Activated CD4-positive, alpha-beta T cell treated with anti-CD3 and anti-CD28 coated beads for 36 hours (primary cell): Measurements from ENCODE around the gene LRP2. TPM values are rescaled to one million over a fixed set of nuclear protein-coding genes. Genes with fewer than 3 reads are reported as not detected.
"Not testable (repeated sequence)": the region's sequence is repeated elsewhere in the genome, so short reads cannot be mapped to it uniquely, and the experiment has no call there.

Source experiments
- ATAC-seq: fragments of 200-7000 bp; cut with Tn5 transposase; one replicate; pipeline ENCODE4 v1.10.0; 2021; ENCODE audit warnings: mild to moderate bottlenecking, moderate library complexity
- CTCF ChIA-PET: fragments of 350-600 bp; sonication (Branson Sonifier 250); formaldehyde crosslinking; loops from one replicate; lab custom pipeline; 2021; ENCODE audit warnings: antibody characterized with exemption; lab: Charles Lee
- POLR2A ChIA-PET: fragments of 350-600 bp; sonication (Branson Sonifier 250); formaldehyde crosslinking; loops from one replicate; lab custom pipeline; 2021; ENCODE audit warnings: antibody characterized with exemption, inconsistent platforms; lab: Charles Lee
- DNase-seq: peaks from one replicate; pipeline ENCODE4 v3.0.0-alpha.2; 2020
- H3K27ac Mint-ChIP-seq: one replicate; pipeline ENCODE4 v1.8.0; 2021; ENCODE audit warnings: mixed read lengths
- H3K27me3 Mint-ChIP-seq: one replicate; pipeline ENCODE4 v1.8.0; 2021; ENCODE audit warnings: mixed read lengths
- H3K36me3 Mint-ChIP-seq: one replicate; pipeline ENCODE4 v1.8.0; 2021; ENCODE audit warnings: low read depth, mixed read lengths
- H3K4me1 Mint-ChIP-seq: one replicate; pipeline ENCODE4 v1.8.0; 2021; ENCODE audit warnings: mixed read lengths
- H3K4me3 Mint-ChIP-seq: one replicate; pipeline ENCODE4 v1.8.0; 2021; ENCODE audit warnings: mild to moderate bottlenecking, moderate library complexity, mixed read lengths
- H3K9me3 Mint-ChIP-seq: one replicate; pipeline ENCODE4 v1.8.0; 2021; ENCODE audit warnings: low read depth, mixed read lengths
- intact Hi-C, 2 experiments: fragments of 100-400 bp; cut with DNase I in 1 of 2; cut with micrococcal nuclease in 1 of 2; formaldehyde crosslinking; loops; one replicate each; pipeline versions ENCODE4 v1.14.2 to v1.15.1; 2022 to 2024; cut with DNase I, micrococcal nuclease
- total RNA-seq, 2 experiments: library from RNA; stranded (reverse); gene quantifications; one replicate each; pipeline ENCODE4 v1.2.3, GENCODE V29; 2021

Gene LRP2
- total RNA-seq, 2 experiments from 2014 or later = 1.9 to 3.0 TPM

DNA sequence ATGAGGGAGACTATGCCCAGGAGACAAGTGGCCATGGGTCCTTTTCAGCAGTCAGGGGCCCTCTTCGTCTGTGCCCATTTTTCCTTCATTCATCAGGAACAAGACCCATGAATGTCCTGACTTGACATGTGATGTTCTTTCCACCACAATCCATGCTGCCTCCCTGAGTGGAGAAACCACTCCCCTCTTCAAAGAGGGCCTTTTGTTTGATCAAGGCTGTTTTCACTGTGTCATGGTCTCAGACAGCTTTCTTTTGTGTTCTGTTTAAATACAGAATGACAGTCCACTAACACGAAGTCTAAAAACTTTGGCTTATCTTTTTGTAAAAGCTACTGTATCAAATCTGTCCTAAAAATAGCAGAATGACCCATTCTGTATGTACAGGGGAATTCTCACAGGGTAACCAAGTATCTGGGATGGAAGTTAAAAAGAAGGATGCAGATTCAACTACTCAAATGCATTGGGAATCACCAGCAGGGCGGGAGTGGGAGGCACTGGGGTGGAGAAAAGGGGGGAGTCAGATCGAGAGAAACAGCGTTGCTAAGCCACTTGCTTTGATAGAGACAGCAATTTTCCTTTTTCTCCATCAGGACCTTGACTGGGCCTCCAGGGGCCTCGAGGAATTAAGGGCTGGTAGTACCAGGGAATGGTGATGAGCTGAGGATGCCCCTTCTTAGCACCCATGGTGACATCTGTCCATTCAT lies 13.9 kb downstream of the LRP2 start:
- intact Hi-C loops = no loop called here
- no peak overlapping the region for H3K4me3 Mint-ChIP-seq
- no peaks in the 10 kb centered on the region for H3K9me3 Mint-ChIP-seq

DNA sequence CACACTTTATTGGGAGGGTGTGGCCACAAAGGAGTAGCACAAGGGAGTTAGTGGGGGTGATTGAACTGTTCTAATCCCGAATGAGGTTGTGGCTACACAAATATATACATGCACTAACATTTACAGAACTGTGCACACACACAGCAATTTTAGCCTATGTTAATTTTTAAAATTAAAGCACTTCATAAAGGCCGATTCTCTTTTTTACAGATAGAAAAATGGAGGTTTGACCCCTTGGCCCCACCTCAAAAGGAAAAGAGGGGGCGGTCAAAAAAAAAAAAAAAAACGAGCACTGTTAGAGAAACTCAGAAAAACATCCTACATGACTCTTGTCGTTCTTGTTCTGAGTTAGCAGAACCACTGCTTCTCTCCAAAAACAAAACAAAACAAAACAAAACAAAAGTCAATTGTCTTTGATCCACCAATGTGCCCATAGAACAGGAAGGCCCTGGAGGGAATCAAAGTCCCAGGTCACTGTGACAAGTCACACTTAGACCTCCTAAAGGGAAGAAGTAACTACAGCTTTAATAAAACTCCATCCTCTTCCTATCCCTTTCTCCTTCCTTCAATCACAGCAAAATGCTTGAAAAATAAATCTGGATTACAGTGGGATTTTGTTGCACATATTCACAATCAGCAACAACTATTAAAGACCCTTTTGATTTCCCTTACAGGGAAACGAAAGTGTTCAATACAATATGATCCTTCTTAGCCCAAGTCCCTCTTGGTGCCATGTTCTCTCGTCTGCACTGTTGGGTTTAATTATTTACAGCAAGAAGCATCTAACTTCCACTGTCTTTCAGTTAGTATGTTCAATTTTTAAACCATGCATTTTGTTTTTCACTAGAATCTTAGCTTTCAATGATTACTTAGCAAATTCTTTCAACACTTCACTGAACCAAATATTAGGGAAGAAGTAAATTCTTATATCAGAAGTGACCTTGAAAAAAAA lies 16.6 kb downstream of the LRP2 start:
- CTCF ChIA-PET = no interaction called here
- Mint-ChIP-seq H3K36me3 (no peaks in the 10 kb centered on the region), H3K4me3 (no peak overlapping the region), H3K27me3 (peaks cover 15% of the 10 kb centered on the region), H3K4me1 (no peaks in the 10 kb centered on the region), H3K9me3 (no peaks in the 10 kb centered on the region), H3K27ac (no peak overlapping the region)
- intact Hi-C loops = no loop called here
- no peak for DNase-seq
- no peak for ATAC-seq
- POLR2A ChIA-PET = no interaction called here

More for the DNA sequence above, 13.9 kb downstream of the LRP2 start:
- ChIA-PET CTCF (no interaction called here), POLR2A (no interaction called here)
- DNase-seq (no peak), ATAC-seq (no peak)
- Mint-ChIP-seq H3K27me3 (peaks cover 8% of the 10 kb centered on the region), H3K36me3 (no peaks in the 10 kb centered on the region), H3K27ac (no peak overlapping the region), H3K4me1 (no peaks in the 10 kb centered on the region)

DNA sequence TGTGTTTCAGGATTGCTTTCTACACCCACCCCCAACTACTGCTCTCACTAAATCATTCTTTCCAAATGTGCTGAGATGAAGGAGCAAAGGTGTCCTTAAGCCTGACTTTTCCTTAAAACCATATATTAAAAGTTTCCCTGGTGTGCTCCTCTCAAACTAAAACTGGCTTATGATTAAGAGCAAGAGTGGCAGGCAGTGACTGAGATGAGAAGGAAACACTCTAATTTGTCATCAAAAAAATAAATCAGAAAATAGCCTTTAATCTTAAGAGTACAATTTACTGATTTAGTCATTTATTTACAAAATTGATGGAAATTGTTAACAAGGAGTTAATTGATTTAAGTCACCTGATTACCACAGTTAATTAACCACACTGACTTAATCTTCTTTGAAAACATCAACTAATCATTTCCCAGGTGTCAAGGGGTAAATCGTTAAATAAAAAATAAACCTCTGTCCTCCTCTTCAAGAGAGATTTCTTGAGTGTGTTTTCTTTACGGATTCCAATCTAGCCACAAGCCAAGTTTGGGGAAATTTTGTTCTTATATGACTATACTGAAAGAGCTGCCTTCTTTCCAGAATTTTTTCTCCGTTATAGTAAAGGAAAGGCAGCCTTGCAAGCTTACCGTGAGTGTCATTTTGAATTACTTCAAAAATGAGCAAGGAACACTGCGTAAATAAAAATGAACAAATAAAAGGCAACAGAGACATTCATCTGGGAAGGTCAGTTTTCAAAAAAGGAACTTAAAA lies 17.4 kb downstream of the LRP2 start:
- ATAC-seq (no peak), DNase-seq (no peak)
- intact Hi-C loops = no loop called here
- no peaks in the 10 kb centered on the region for H3K4me1 Mint-ChIP-seq
- H3K4me3 Mint-ChIP-seq = no peak overlapping the region
- no peaks in the 10 kb centered on the region for H3K9me3 Mint-ChIP-seq
- peaks cover 19% of the 10 kb centered on the region for H3K27me3 Mint-ChIP-seq
- POLR2A ChIA-PET = no interaction called here
- H3K27ac Mint-ChIP-seq = no peak overlapping the region
- CTCF ChIA-PET = interaction anchor here (0.6 kb wide), 1 partner anchor 344 kb away, joined by 4 read pairs; no protein-coding TSS in a partner anchor
- no peaks in the 10 kb centered on the region for H3K36me3 Mint-ChIP-seq

GRCh38 chr2:169343202-169343601 lies 19.1 kb downstream of the LRP2 start:
- H3K4me1 Mint-ChIP-seq = no peaks in the 10 kb centered on the region
- CTCF ChIA-PET = interaction anchor here (1.2 kb wide), 1 partner anchor 12 kb away, joined by 4 read pairs; no protein-coding TSS in a partner anchor
- H3K4me3 Mint-ChIP-seq = no peak overlapping the region
- no peaks in the 10 kb centered on the region for H3K36me3 Mint-ChIP-seq
- intact Hi-C loops = no loop called here
- POLR2A ChIA-PET = no interaction called here
- H3K27ac Mint-ChIP-seq = no peak overlapping the region
- H3K27me3 Mint-ChIP-seq = peaks cover 17% of the 10 kb centered on the region
- DNase-seq (no peak), ATAC-seq (no peak)
- no peaks in the 10 kb centered on the region for H3K9me3 Mint-ChIP-seq

DNA sequence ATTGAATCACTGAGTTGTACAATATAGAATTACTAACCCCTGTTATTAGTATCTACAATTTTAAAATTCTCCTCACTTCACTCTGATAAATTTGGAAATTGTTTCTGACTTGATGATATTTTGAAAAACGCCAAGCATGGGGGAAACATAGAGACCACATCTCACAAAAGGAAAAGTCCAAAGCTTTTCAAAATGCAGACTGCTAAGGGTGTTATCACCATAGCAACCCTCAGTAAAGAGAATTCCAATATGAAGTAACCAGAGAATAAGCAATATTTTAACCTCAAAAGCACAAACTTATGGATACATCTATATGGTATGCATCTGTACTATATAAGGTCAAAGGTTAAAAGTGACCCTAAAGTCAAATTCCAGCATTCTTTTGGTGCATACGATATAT lies 22.7 kb downstream of the LRP2 start:
- Mint-ChIP-seq H3K4me1 (no peaks in the 10 kb centered on the region), H3K9me3 (no peaks in the 10 kb centered on the region), H3K36me3 (no peaks in the 10 kb centered on the region), H3K27me3 (peaks cover 16% of the 10 kb centered on the region), H3K27ac (no peak overlapping the region), H3K4me3 (no peak overlapping the region)
- intact Hi-C loops = no loop called here
- ChIA-PET CTCF (no interaction called here), POLR2A (no interaction called here)
- ATAC-seq (no peak), DNase-seq (no peak)

DNA sequence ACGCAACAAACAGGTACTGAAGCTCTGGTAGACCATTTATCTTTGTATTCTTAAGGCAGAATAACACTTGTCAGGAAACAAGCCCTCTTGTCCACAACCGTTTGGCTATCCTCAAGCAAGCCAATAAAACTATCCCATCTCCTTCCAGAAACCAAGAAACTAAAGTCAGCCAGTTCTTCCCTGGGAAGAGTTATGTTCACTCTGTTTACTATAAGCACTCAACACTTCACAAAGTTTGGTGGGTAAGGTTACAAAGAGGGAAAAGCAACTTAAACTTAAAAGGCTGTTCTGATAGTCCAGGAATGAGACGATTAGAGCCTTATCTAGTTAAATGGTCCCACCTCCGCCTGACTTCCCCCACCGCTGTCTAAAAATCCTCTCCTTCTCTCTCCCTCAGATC lies 25.6 kb downstream of the LRP2 start:
- Mint-ChIP-seq H3K36me3 (no peaks in the 10 kb centered on the region), H3K27me3 (peaks cover 12% of the 10 kb centered on the region), H3K9me3 (no peaks in the 10 kb centered on the region), H3K4me3 (no peak overlapping the region), H3K27ac (no peak overlapping the region), H3K4me1 (no peaks in the 10 kb centered on the region)
- POLR2A ChIA-PET = no interaction called here
- intact Hi-C loops = no loop called here
- ATAC-seq (no peak), DNase-seq (no peak)
- CTCF ChIA-PET = no interaction called here

- no peak for DNase-seq
- Mint-ChIP-seq H3K4me3 (no peak overlapping the region), H3K36me3 (no peaks in the 10 kb centered on the region), H3K4me1 (no peaks in the 10 kb centered on the region), H3K9me3 (no peaks in the 10 kb centered on the region), H3K27ac (no peak overlapping the region), H3K27me3 (peaks cover 10% of the 10 kb centered on the region)
- CTCF ChIA-PET = no interaction called here
- POLR2A ChIA-PET = interaction anchor here (0.6 kb wide), 1 partner anchor 291 kb away, joined by 3 read pairs; no protein-coding TSS in a partner anchor
- ATAC-seq = no peak
- intact Hi-C loops = no loop called here
Measured at GRCh38 chr2:169330555-169331198, 31.7 kb downstream of the LRP2 start.

- no peak overlapping the region for H3K4me3 Mint-ChIP-seq
- ChIA-PET POLR2A (interaction anchor here (0.6 kb wide), 1 partner anchor 292 kb away, joined by 3 read pairs; no protein-coding TSS in a partner anchor), CTCF (no interaction called here)
- no peaks in the 10 kb centered on the region for H3K4me1 Mint-ChIP-seq
- H3K27me3 Mint-ChIP-seq = peaks cover 14% of the 10 kb centered on the region
- DNase-seq (no peak), ATAC-seq (no peak)
- H3K9me3 Mint-ChIP-seq = no peaks in the 10 kb centered on the region
- intact Hi-C loops = no loop called here
- H3K27ac Mint-ChIP-seq = no peak overlapping the region
- no peaks in the 10 kb centered on the region for H3K36me3 Mint-ChIP-seq
Measured at GRCh38 chr2:169329688-169330554, 32.4 kb downstream of the LRP2 start.

DNA sequence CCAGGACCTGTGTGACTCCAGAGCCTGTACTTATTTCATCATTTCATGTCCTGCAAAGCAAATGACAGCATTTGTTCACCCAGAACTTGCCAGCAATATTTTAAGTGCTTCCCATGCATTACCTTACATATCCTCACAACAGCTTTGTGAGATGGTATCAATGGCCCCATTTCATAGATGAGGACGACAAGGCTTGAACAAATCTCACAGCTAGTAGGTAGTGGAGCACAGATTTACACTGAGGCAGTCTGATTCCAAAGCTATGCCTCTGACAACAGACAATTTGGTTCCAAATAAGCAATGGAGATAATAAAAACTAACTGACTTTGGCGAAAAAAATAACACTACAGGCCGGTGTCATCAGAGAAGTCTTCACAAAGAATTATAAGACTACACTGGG lies 33.5 kb downstream of the LRP2 start:
- H3K36me3 Mint-ChIP-seq = no peaks in the 10 kb centered on the region
- intact Hi-C loops = no loop called here
- DNase-seq (no peak), ATAC-seq (no peak)
- POLR2A ChIA-PET = no interaction called here
- CTCF ChIA-PET = no interaction called here
- no peaks in the 10 kb centered on the region for H3K4me1 Mint-ChIP-seq
- H3K4me3 Mint-ChIP-seq = no peak overlapping the region
- H3K27ac Mint-ChIP-seq = no peak overlapping the region
- no peaks in the 10 kb centered on the region for H3K9me3 Mint-ChIP-seq
- peaks cover 15% of the 10 kb centered on the region for H3K27me3 Mint-ChIP-seq

DNA sequence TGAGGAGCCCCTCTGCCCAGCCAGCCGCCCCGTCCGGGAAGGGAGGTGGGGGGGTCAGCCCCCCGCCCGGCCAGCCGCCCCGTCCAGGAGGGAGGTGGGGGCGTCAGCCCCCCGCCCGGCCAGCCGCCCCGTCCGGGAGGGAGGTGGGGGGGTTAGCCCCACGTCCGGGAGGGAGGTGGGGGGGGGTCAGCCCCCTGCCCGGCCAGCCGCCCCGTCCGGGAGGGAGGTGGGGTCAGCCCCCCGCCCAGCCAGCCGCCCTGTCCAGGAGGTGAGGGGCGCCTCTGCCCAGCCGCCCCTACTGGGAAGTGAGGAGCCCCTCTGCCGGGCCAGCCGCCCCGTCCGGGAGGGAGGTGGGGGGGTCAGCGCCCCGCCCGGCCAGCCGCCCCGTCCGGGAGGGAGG lies 34.5 kb downstream of the LRP2 start:
- H3K27me3 Mint-ChIP-seq = peaks cover 19% of the 10 kb centered on the region
- H3K9me3 Mint-ChIP-seq, H3K4me1 Mint-ChIP-seq, POLR2A ChIA-PET, ATAC-seq, DNase-seq, H3K36me3 Mint-ChIP-seq, intact Hi-C loops, CTCF ChIA-PET, H3K4me3 Mint-ChIP-seq, H3K27ac Mint-ChIP-seq: not testable (repeated sequence)
